Measurements from ENCODE around the gene DDX46. TPM values are rescaled to one million over a fixed set of nuclear protein-coding genes. Genes with fewer than 3 reads are reported as not detected.
"Not testable (repeated sequence)": the region's sequence is repeated elsewhere in the genome, so short reads cannot be mapped to it uniquely, and the experiment has no call there.

Gene DDX46
- polyA plus RNA-seq, 2 donors: 16.2 TPM

DNA sequence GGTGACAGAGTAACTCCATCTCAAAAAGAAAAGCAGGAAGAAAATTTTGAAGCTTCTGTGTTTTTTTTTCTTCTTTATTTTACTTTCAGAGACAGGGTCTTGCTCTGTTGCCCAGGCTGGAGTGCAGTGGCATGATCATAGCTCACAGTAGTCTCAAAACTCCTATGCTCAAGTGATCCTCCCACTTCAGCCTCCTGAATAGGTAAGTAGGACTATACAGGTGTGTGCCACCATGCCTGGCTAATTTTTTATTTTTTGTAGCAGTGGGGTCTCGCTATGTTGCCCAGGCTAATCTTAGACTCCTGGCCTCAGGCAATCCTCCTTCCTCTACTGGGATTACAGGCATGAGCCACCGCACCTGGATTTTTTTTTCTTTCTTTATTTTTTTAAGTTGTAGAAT is 77.0 kb downstream of the DDX46 start:
- Histone ChIP-seq H3K4me3 (ENCODE audit: low read depth in 1 of 2, low read length in 2 of 2) (no peak overlapping the region), H3K36me3 (ENCODE audit: control insufficient read depth in 2 of 2, insufficient read depth in 2 of 2, low read length in 1 of 2) (peaks cover 0 to 5% of the 10 kb centered on the region in 2 donors), H3K27ac (ENCODE audit: low read depth in 2 of 2, low read length in 1 of 2) (no peak overlapping the region), H3K27me3 (ENCODE audit: control insufficient read depth in 1 of 2, insufficient read depth in 2 of 2, low read length in 2 of 2) (no peaks in the 10 kb centered on the region), H3K9me3 (ENCODE audit: control insufficient read depth in 2 of 2, insufficient read depth in 1 of 2, low read depth in 1 of 2, low read length in 1 of 2) (no peaks in the 10 kb centered on the region), H3K4me1 (ENCODE audit: control insufficient read depth in 2 of 2, insufficient read depth in 2 of 2, low read length in 1 of 2) (no peaks in the 10 kb centered on the region)
- WGBS, 2 donors: 96 to 99% methylated on average over 2 of the region's 2 CpGs

DNA sequence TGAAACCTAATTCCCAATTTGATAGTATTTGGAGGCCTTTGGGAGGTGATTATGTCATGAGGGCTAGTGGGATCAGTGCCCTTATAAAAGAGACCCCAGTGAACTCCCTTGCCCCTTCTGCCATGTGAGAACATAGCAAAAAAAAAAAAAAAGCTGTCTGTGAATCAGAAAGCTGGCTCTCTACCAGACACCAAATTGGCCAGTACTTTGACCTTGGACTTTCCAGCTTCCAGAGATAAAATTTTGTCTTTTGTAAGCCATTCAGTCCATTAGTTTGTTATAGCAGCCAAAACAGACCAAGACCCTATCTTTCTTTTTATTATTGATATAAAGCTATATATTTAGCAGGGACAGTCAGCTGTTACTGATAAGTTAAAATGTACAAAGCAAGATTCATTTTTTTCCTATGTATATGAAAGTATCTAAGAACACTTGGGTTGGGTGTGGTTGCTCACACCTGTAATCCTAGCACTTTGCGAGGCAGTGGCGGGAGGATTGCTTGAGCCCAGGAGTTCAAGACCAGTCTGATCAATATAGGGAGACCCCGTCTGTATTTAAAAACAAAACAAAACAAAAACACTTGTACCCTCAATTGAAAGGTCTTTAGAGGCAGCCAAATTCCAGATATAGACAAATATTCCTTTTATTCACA is 79.1 kb downstream of the DDX46 start:
- Histone ChIP-seq H3K4me3 (ENCODE audit: low read depth in 1 of 2, low read length in 2 of 2) (no peak overlapping the region), H3K4me1 (ENCODE audit: control insufficient read depth in 2 of 2, insufficient read depth in 2 of 2, low read length in 1 of 2) (no peaks in the 10 kb centered on the region), H3K27ac (ENCODE audit: low read depth in 2 of 2, low read length in 1 of 2) (no peak overlapping the region), H3K27me3 (ENCODE audit: control insufficient read depth in 1 of 2, insufficient read depth in 2 of 2, low read length in 2 of 2) (no peaks in the 10 kb centered on the region), H3K9me3 (ENCODE audit: control insufficient read depth in 2 of 2, insufficient read depth in 1 of 2, low read depth in 1 of 2, low read length in 1 of 2) (no peaks in the 10 kb centered on the region), H3K36me3 (ENCODE audit: control insufficient read depth in 2 of 2, insufficient read depth in 2 of 2, low read length in 1 of 2) (peaks cover 0 to 5% of the 10 kb centered on the region in 2 donors)
- WGBS, 2 donors: 74 to 94% methylated on average over 3 of the region's 3 CpGs

DNA sequence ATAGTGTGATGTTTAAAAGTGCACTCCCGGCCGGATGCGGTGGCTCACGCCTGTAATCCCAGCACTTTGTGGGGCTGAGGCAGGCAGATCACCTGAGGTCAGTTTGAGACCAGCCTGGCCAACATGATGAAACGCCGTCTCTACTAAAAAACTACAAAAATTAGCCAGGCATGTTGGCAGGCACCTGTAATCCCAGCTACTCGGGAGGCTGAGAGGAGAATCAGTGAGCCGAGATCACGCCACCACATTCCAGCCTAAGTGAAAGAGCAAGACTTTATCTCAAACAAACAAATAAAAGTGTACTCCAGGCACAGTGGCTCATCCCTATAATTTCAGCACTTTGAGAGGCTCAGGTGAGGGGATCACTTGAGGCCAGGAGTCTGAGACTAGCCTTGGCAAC is 79.8 kb downstream of the DDX46 start:
- H3K36me3 ChIP-seq (ENCODE audit: control insufficient read depth in 2 of 2, insufficient read depth in 2 of 2, low read length in 1 of 2); H3K4me3 ChIP-seq (ENCODE audit: low read depth in 1 of 2, low read length in 2 of 2); H3K27ac ChIP-seq (ENCODE audit: low read depth in 2 of 2, low read length in 1 of 2); H3K27me3 ChIP-seq (ENCODE audit: control insufficient read depth in 1 of 2, insufficient read depth in 2 of 2, low read length in 2 of 2); H3K9me3 ChIP-seq (ENCODE audit: control insufficient read depth in 2 of 2, insufficient read depth in 1 of 2, low read depth in 1 of 2, low read length in 1 of 2); H3K4me1 ChIP-seq (ENCODE audit: control insufficient read depth in 2 of 2, insufficient read depth in 2 of 2, low read length in 1 of 2): not testable (repeated sequence)
- 87 to 95% methylated on average over 9 of the region's 9 CpGs for WGBS, 2 donors

DNA sequence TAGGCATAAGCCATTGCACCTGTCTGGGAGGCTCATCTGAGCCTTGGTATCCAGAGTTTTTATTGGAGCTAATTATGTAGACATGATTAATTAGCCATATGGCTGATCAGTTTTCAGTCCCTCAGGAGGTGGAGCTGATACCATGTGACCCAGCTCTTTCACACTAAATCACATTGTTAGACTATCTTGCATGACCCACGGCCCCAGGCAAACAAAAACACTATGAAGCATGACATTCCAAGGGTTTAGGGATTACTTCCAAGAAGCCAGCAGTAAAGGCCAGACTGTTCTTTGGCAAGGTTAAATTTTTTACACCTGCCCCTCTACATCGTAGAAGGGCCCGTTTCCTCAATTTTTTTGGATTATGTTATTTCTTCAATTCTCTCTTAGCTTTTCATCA is 82.2 kb downstream of the DDX46 start:
- no peak overlapping the region for H3K4me3 ChIP-seq (ENCODE audit: low read depth in 1 of 2, low read length in 2 of 2)
- H3K27ac ChIP-seq (ENCODE audit: low read depth in 2 of 2, low read length in 1 of 2): no peak overlapping the region
- H3K9me3 ChIP-seq (ENCODE audit: control insufficient read depth in 2 of 2, insufficient read depth in 1 of 2, low read depth in 1 of 2, low read length in 1 of 2): no peaks in the 10 kb centered on the region
- H3K36me3 ChIP-seq (ENCODE audit: control insufficient read depth in 2 of 2, insufficient read depth in 2 of 2, low read length in 1 of 2): peaks cover 0 to 5% of the 10 kb centered on the region in 2 donors
- no peaks in the 10 kb centered on the region for H3K27me3 ChIP-seq (ENCODE audit: control insufficient read depth in 1 of 2, insufficient read depth in 2 of 2, low read length in 2 of 2)
- WGBS, 2 donors: 83 to 85% methylated on average over 3 of the region's 3 CpGs
- H3K4me1 ChIP-seq (ENCODE audit: control insufficient read depth in 2 of 2, insufficient read depth in 2 of 2, low read length in 1 of 2): no peaks in the 10 kb centered on the region

DNA sequence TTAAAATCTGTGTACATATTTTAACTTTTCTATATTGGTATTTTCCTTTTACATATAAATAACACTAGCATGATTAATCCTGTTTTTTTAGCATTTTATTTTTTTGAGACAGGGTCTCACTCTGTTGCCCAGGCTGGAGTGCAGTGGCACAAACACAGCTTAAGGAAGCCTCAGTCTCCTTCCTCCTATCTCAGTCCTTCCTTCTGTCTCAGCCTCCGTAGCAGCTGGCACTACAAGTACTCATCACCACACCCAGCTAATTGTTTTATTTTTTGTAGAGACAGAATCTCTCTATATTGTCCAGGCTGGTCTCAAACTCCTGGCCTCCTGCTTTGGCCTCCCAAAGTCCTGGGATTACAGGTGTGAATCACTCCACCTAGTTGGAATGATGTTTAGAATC is 85.7 kb downstream of the DDX46 start:
- no peaks in the 10 kb centered on the region for H3K9me3 ChIP-seq (ENCODE audit: control insufficient read depth in 2 of 2, insufficient read depth in 1 of 2, low read depth in 1 of 2, low read length in 1 of 2)
- no peaks in the 10 kb centered on the region for H3K27me3 ChIP-seq (ENCODE audit: control insufficient read depth in 1 of 2, insufficient read depth in 2 of 2, low read length in 2 of 2)
- WGBS, 2 donors: 77 to 84% methylated on average over 1 of the region's 1 CpG
- no peaks in the 10 kb centered on the region for H3K4me1 ChIP-seq (ENCODE audit: control insufficient read depth in 2 of 2, insufficient read depth in 2 of 2, low read length in 1 of 2)
- H3K36me3 ChIP-seq (ENCODE audit: control insufficient read depth in 2 of 2, insufficient read depth in 2 of 2, low read length in 1 of 2): peaks cover 0 to 5% of the 10 kb centered on the region in 2 donors
- no peak overlapping the region for H3K4me3 ChIP-seq (ENCODE audit: low read depth in 1 of 2, low read length in 2 of 2)
- no peak overlapping the region for H3K27ac ChIP-seq (ENCODE audit: low read depth in 2 of 2, low read length in 1 of 2)

DNA sequence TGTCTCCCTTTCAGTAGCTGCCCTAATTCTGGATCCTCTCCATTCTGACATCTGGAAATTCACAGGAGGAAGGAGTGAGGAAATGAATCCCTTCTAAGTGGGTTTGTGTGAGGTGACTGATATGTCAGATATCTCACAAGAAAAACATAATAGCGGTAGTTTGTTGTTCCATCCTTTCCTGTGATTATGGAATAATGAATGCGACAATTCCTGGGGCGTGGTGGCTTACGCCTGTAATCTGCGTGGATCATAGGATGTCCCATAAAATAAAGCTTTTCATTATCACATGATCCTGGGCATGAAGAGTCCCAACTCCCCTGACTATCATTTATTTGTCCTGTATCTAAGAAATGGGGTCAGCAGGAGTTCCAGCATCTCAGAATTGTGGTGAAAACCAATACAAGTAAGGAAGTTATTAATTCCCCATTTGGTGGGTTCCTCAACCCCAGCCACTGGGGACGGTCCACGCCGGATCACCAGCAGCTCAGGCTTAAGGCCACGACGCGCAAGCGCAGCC is 86.8 kb downstream of the DDX46 start:
- Histone ChIP-seq H3K36me3 (ENCODE audit: control insufficient read depth in 2 of 2, insufficient read depth in 2 of 2, low read length in 1 of 2) (no peaks in the 10 kb centered on the region), H3K27me3 (ENCODE audit: control insufficient read depth in 1 of 2, insufficient read depth in 2 of 2, low read length in 2 of 2) (no peaks in the 10 kb centered on the region), H3K4me1 (ENCODE audit: control insufficient read depth in 2 of 2, insufficient read depth in 2 of 2, low read length in 1 of 2) (peaks cover 0 to under 1% of the 10 kb centered on the region in 2 donors), H3K4me3 (ENCODE audit: low read depth in 1 of 2, low read length in 2 of 2) (peak overlapping the region; percentile 85 to 96), H3K9me3 (ENCODE audit: control insufficient read depth in 2 of 2, insufficient read depth in 1 of 2, low read depth in 1 of 2, low read length in 1 of 2) (no peaks in the 10 kb centered on the region), H3K27ac (ENCODE audit: low read depth in 2 of 2, low read length in 1 of 2) (peak overlapping the region; percentile 62 to 75)
- 7 to 14% methylated on average over 12 of the region's 12 CpGs for WGBS, 2 donors

DNA sequence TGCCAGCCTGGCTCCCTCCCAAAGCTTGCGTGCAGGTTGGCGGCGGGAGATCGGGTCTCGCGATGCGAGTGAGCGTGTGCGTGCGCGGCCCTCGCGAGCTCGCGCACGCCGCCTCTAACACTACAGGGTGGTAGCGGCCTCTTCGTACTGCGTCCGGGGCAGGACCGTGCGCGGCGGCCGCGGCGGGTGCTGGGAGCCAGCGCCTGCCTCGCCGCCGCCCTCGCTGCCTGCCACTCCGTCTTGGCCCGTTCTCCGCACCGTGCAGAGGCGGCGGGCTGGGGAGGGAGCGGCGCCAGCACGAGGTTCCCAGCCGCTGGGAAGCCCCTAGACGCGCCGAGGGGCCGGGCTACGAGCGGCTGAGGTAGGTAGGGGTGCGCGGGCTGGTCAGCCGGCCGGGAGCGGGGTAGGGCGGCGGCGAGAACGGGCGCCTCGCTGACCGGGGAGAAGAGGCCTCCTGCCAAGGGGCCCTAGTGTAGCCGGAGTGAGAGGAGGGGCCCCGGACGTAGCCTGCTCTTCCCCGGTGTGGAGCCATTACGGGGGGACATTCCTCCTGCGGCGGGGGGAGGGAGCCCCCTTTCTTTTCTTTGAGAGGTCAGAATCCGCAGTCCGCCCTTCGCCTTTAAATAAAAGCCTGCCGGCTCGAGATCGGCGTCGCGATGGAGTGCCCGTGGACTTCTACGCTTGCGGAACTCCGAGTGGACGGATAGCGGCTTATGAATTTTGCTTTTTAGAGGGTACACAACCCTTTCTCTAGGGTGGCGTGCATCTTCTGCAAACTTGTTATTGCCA is 87.5 kb downstream of the DDX46 start, which contains the start of gene C5orf24:
TSS of gene C5orf24 (plus strand) at position 117 of the 789 bp plus-strand sequence. CDS start 8,933 bp downstream, outside the sequence.
- WGBS, 2 donors: 0% methylated on average over 78 to 84 of the region's 84 CpGs
- H3K9me3 ChIP-seq (ENCODE audit: control insufficient read depth in 2 of 2, insufficient read depth in 1 of 2, low read depth in 1 of 2, low read length in 1 of 2): no peaks in the 10 kb centered on the region
- H3K36me3 ChIP-seq (ENCODE audit: control insufficient read depth in 2 of 2, insufficient read depth in 2 of 2, low read length in 1 of 2): no peaks in the 10 kb centered on the region
- peaks cover 0 to 3% of the 10 kb centered on the region in 2 donors for H3K4me1 ChIP-seq (ENCODE audit: control insufficient read depth in 2 of 2, insufficient read depth in 2 of 2, low read length in 1 of 2)
- peak within 1 kb of the TSS; percentile 93 to 97 for H3K27ac ChIP-seq (ENCODE audit: low read depth in 2 of 2, low read length in 1 of 2)
- peak within 1 kb of the TSS; percentile 85 to 96 for H3K4me3 ChIP-seq (ENCODE audit: low read depth in 1 of 2, low read length in 2 of 2)
- H3K27me3 ChIP-seq (ENCODE audit: control insufficient read depth in 1 of 2, insufficient read depth in 2 of 2, low read length in 2 of 2): no peaks in the 10 kb centered on the region

DNA sequence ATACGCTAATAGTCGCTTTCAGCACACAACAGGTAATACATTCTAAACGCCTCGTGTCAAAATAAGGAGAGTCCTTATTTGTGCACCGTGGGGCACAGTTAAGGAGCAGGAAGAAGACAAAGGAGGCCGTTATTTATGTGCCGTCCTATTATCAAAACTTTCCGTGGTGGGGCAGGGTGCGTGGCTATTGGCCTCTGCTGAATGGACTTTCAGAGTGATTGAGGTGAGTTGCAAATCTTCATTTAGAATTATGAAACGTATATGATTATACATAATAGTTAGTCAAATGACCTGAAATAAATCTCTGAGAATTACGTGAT is 88.0 kb downstream of the DDX46 start:
- no peaks in the 10 kb centered on the region for H3K27me3 ChIP-seq (ENCODE audit: control insufficient read depth in 1 of 2, insufficient read depth in 2 of 2, low read length in 2 of 2)
- H3K9me3 ChIP-seq (ENCODE audit: control insufficient read depth in 2 of 2, insufficient read depth in 1 of 2, low read depth in 1 of 2, low read length in 1 of 2): no peaks in the 10 kb centered on the region
- H3K4me1 ChIP-seq (ENCODE audit: control insufficient read depth in 2 of 2, insufficient read depth in 2 of 2, low read length in 1 of 2): peaks cover 0 to 3% of the 10 kb centered on the region in 2 donors
- H3K27ac ChIP-seq (ENCODE audit: low read depth in 2 of 2, low read length in 1 of 2): peak overlapping the region; percentile 93 to 97
- H3K4me3 ChIP-seq (ENCODE audit: low read depth in 1 of 2, low read length in 2 of 2): peak overlapping the region; percentile 85 to 96
- peaks cover 0 to 4% of the 10 kb centered on the region in 2 donors for H3K36me3 ChIP-seq (ENCODE audit: control insufficient read depth in 2 of 2, insufficient read depth in 2 of 2, low read length in 1 of 2)
- WGBS, 2 donors: 1% methylated on average over 11 of the region's 11 CpGs

DNA sequence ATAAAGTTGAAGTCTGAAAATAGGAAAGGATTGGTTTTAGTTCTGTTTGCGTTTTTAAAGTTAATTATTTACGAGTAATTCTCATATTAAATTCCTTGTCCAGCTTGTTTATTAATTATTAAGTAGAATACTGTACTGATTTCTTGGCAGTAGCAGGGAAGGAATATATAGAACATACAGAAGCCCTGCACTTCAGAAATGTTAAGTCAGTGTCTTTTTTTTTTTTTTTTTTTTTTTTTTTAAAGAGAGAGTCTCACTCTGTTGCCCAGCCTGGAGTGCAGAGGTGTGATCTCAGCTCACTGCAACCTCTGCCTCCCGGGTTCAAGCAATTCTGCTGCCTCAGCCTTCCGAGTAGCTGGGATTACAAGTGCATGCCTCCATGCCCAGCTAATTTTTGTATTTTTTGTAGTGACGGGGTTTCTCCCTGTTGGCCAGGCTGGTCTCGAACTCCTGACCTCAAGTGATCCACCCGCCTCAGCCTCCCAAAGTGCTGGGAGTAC is 90.9 kb downstream of the DDX46 start:
- H3K27me3 ChIP-seq (ENCODE audit: control insufficient read depth in 1 of 2, insufficient read depth in 2 of 2, low read length in 2 of 2); H3K27ac ChIP-seq (ENCODE audit: low read depth in 2 of 2, low read length in 1 of 2); H3K4me3 ChIP-seq (ENCODE audit: low read depth in 1 of 2, low read length in 2 of 2); H3K9me3 ChIP-seq (ENCODE audit: control insufficient read depth in 2 of 2, insufficient read depth in 1 of 2, low read depth in 1 of 2, low read length in 1 of 2); H3K36me3 ChIP-seq (ENCODE audit: control insufficient read depth in 2 of 2, insufficient read depth in 2 of 2, low read length in 1 of 2); H3K4me1 ChIP-seq (ENCODE audit: control insufficient read depth in 2 of 2, insufficient read depth in 2 of 2, low read length in 1 of 2): not testable (repeated sequence)
- WGBS, 2 donors: 78 to 86% methylated on average over 7 of the region's 7 CpGs
